SK-N-SH (cell line): Measurements from ENCODE around the gene ARRDC3. TPM values are rescaled to one million over a fixed set of nuclear protein-coding genes. Genes with fewer than 3 reads are reported as not detected.

Experiments
- CTCF ChIA-PET: fragments of 300-600, 350-600 bp; formaldehyde crosslinking; extraction: SDS; loops from one replicate; lab custom pipeline; 2021; lab: Yijun Ruan, JAX
- POLR2A ChIA-PET: fragments of 350-600 bp; sonication (Branson Sonifier 250); formaldehyde crosslinking; extraction: SDS; loops from one replicate; lab custom pipeline; 2020; ENCODE audit warnings: antibody characterized with exemption, inconsistent platforms; lab: Yijun Ruan, JAX
- DNase-seq: peaks from one replicate; pipeline ENCODE4 v3.0.0; 2012
- H2AFZ ChIP-seq: fragments of 200-600 bp; sonication (generic); 2 replicates; pipeline ENCODE4 v1.8.1; 2016; ENCODE audit warnings: antibody characterized with exemption, mild to moderate bottlenecking, low read depth
- H3F3A ChIP-seq: fragments of 200-600 bp; sonication (generic); replicated peaks from 2 replicates; pipeline ENCODE3; 2016; ENCODE audit warnings: antibody characterized with exemption, mild to moderate bottlenecking; ENCODE audit not compliant: insufficient read depth
- H3K27ac ChIP-seq, 2 experiments: fragments of 200-500 bp in 1 of 2; fragments of 200-600 bp in 1 of 2; sonication (Bioruptor generic) in 1 of 2; sonication (generic), shearing (Covaris generic) in 1 of 2; 2 replicates each; pipeline versions ENCODE4 v1.5.1 to v1.6.1; 2014 to 2016; ENCODE audit warnings: low read depth in 2 of 2, inconsistent platforms in 1 of 2, low read length in 1 of 2, mild to moderate bottlenecking in 1 of 2, mixed read lengths in 1 of 2
- H3K27me3 ChIP-seq: fragments of 200-600 bp; sonication (generic), shearing (Covaris generic); 2 replicates; pipeline ENCODE4 v1.6.1; 2016; ENCODE audit warnings: mixed run types; ENCODE audit not compliant: insufficient read depth
- H3K36me3 ChIP-seq, 2 experiments: fragments of 200-500 bp in 1 of 2; fragments of 200-600 bp in 1 of 2; sonication (Bioruptor generic) in 1 of 2; sonication (generic) in 1 of 2; replicated peaks in 1 of 2; 2 replicates each; pipeline versions ENCODE3 to v1.5.1; 2014 to 2016; ENCODE audit warnings: low read length in 1 of 2, mild to moderate bottlenecking in 1 of 2; ENCODE audit not compliant: insufficient read depth in 2 of 2, control insufficient read depth in 1 of 2
- H3K4me1 ChIP-seq, 2 experiments: fragments of 200-500 bp in 1 of 2; fragments of 200-600 bp in 1 of 2; sonication (Bioruptor generic) in 1 of 2; sonication (generic), shearing (Covaris generic) in 1 of 2; 2 replicates each; pipeline versions ENCODE4 v1.5.1 to v1.6.1; 2014 to 2016; ENCODE audit warnings: low read depth in 1 of 2, low read length in 1 of 2, mixed run types in 1 of 2; ENCODE audit not compliant: insufficient read depth in 2 of 2, control insufficient read depth in 1 of 2
- H3K4me2 ChIP-seq: fragments of 200-600 bp; sonication (generic), shearing (Covaris generic); 2 replicates; pipeline ENCODE4 v1.6.1; 2017; ENCODE audit warnings: mixed run types
- H3K4me3 ChIP-seq, 2 experiments: fragments of 200-500 bp in 1 of 2; fragments of 200-600 bp in 1 of 2; sonication (Bioruptor generic) in 1 of 2; sonication (generic), shearing (Covaris generic) in 1 of 2; 2 replicates each; pipeline versions ENCODE4 v1.5.1 to v1.8.1; 2014 to 2016; ENCODE audit warnings: low read depth in 2 of 2, inconsistent platforms in 1 of 2, low read length in 1 of 2, mild to moderate bottlenecking in 1 of 2, mixed read lengths in 1 of 2, moderate library complexity in 1 of 2
- H3K79me2 ChIP-seq: fragments of 200-600 bp; sonication (generic); 2 replicates; pipeline ENCODE4 v1.8.1; 2017; ENCODE audit warnings: mild to moderate bottlenecking; ENCODE audit not compliant: insufficient read depth
- H3K9ac ChIP-seq: fragments of 200-600 bp; sonication (generic); 2 replicates; pipeline ENCODE4 v1.6.1; 2017; ENCODE audit warnings: mixed run types
- H3K9me2 ChIP-seq: fragments of 200-600 bp; sonication (generic); 2 replicates; pipeline ENCODE4 v1.6.1; 2017; ENCODE audit warnings: mixed run types
- H3K9me3 ChIP-seq: fragments of 200-600 bp; sonication (generic); 2 replicates; pipeline ENCODE4 v1.6.1; 2017; ENCODE audit warnings: mixed run types, mild to moderate bottlenecking, moderate library complexity
- H4K20me1 ChIP-seq: fragments of 200-600 bp; sonication (generic); 2 replicates; pipeline ENCODE4 v1.6.1; 2017; ENCODE audit warnings: mild to moderate bottlenecking, mixed run types; ENCODE audit not compliant: insufficient read depth
- CHD2 ChIP-seq: fragments of 150-350 bp; IDR thresholded peaks from 2 replicates; pipeline ENCODE4 v1.6.1; 2018; ENCODE audit warnings: low read length; ENCODE audit not compliant: partially characterized antibody
- EP300 ChIP-seq, 2 experiments: IDR thresholded peaks; 2 replicates each; pipeline versions ENCODE4 v1.4.0 to v1.6.1; 2012; ENCODE audit warnings: borderline replicate concordance in 1 of 2, low read depth in 1 of 2, low read length in 1 of 2
- EZH2phosphoT487 ChIP-seq: fragments of 200-600 bp; sonication (generic); IDR thresholded peaks from 2 replicates; pipeline ENCODE4 v1.6.1; 2017; ENCODE audit warnings: low read depth, mixed run types, mild to moderate bottlenecking, antibody characterized with exemption, moderate library complexity, borderline replicate concordance
- FOSL2 ChIP-seq: IDR thresholded peaks from 2 replicates; pipeline ENCODE4 v1.4.0; 2012; ENCODE audit warnings: low read depth, mild to moderate bottlenecking, moderate library complexity, borderline replicate concordance
- FOXM1 ChIP-seq: IDR thresholded peaks from 2 replicates; pipeline ENCODE4 v1.4.0; 2012; ENCODE audit warnings: low read depth, mild to moderate bottlenecking
- GABPA ChIP-seq: IDR thresholded peaks from 2 replicates; pipeline ENCODE4 v1.4.0; 2012; ENCODE audit warnings: low read depth, mild to moderate bottlenecking
- GATA2 ChIP-seq: sonication (generic); formaldehyde crosslinking; IDR thresholded peaks from 2 replicates; pipeline ENCODE4 v1.5.0; 2020; ENCODE audit warnings: mild to moderate bottlenecking, missing genetic modification reagents
- JUND ChIP-seq: IDR thresholded peaks from 2 replicates; pipeline ENCODE4 v1.4.0; 2012
- MAX ChIP-seq: IDR thresholded peaks from 2 replicates; pipeline ENCODE4 v1.4.0; 2012; ENCODE audit warnings: low read depth
- NFIC ChIP-seq: IDR thresholded peaks from 2 replicates; pipeline ENCODE4 v1.4.0; 2012; ENCODE audit warnings: borderline replicate concordance
- NRF1 ChIP-seq: IDR thresholded peaks from 2 replicates; pipeline ENCODE4 v1.6.1; 2012; ENCODE audit warnings: low read depth, mild to moderate bottlenecking, low read length
- POLR2AphosphoS5 ChIP-seq: IDR thresholded peaks from 2 replicates; pipeline ENCODE4 v1.6.1; 2012; ENCODE audit warnings: low read depth, low read length
- RCOR1 ChIP-seq: fragments of 150-350 bp; IDR thresholded peaks from 2 replicates; pipeline ENCODE4 v1.6.1; 2017; ENCODE audit warnings: antibody characterized with exemption, low read length
- RXRA ChIP-seq: IDR thresholded peaks from 2 replicates; pipeline ENCODE4 v1.4.0; 2012; ENCODE audit warnings: low read depth, mild to moderate bottlenecking, borderline replicate concordance
- TCF12 ChIP-seq: IDR thresholded peaks from 2 replicates; pipeline ENCODE4 v1.4.0; 2012
- USF1 ChIP-seq: IDR thresholded peaks from 2 replicates; pipeline ENCODE4 v1.4.0; 2012; ENCODE audit warnings: low read depth, borderline replicate concordance
- USF2 ChIP-seq: fragments of 150-350 bp; IDR thresholded peaks from 2 replicates; pipeline ENCODE4 v1.6.1; 2017; ENCODE audit warnings: antibody characterized with exemption, low read length, low read depth, borderline replicate concordance
- ZBTB33 ChIP-seq: IDR thresholded peaks from 2 replicates; pipeline ENCODE4 v1.4.0; 2012; ENCODE audit warnings: low read depth, borderline replicate concordance
- WGBS: methylation state at CpG from one replicate; pipeline ENCODE4 v1.1.6; 2017; ENCODE audit warnings: low lambda C conversion rate; 5-methylcytosine and 5-hydroxymethylcytosine counted together
- polyA plus RNA-seq, 3 experiments: library from polyadenylated mRNA; depleted of rRNA; stranded (reverse); fragments of >200 nt; gene quantifications; 2 replicates each; pipeline ENCODE4 v1.2.3, GENCODE V29; 2012

The ARRDC3 gene
- polyA plus RNA-seq, 1 of the 3 experiments (the other 2 are of a cell fraction): 26.0 TPM

GRCh38 chr5:91340532-91340931, 42.6 kb downstream of the ARRDC3 start (continued):
- TF ChIP-seq USF2 (no peak), NFIC (no peak), RXRA (no peak)

- H3K79me2 ChIP-seq: no peaks in the 10 kb centered on the region
- no peaks in the 10 kb centered on the region for H4K20me1 ChIP-seq
- no peaks in the 10 kb centered on the region for H3K27me3 ChIP-seq
- ChIA-PET CTCF (no interaction called here), POLR2A (no interaction called here)
- WGBS: 28% methylated on average over 3 of the region's 3 CpGs
- H3K4me3 ChIP-seq: no peak overlapping the region
- no peaks in the 10 kb centered on the region for H3K9me2 ChIP-seq
- no peak overlapping the region; the same call in 1 of the 2 replicates for H2AFZ ChIP-seq
- no peak for DNase-seq
- H3K4me1 ChIP-seq: peaks cover 3 to 4% of the 10 kb centered on the region in 2 experiments; a peak in 1 of 4 replicates
- H3F3A ChIP-seq: peaks cover 7% of the 10 kb centered on the region
- no peak for TF ChIP-seq USF1
- TF ChIP-seq FOSL2: 0 out of 2 replicates have a peak, but pooled peaks have one; percentile 7
- TF ChIP-seq POLR2AphosphoS5: no peak
- 0 out of 4 replicates have a peak, but pooled peaks of 1 of the 2 experiments have one; percentile 20 for TF ChIP-seq EP300 (IDR thresholded peaks at IDR 0.05; ENCODE audit: borderline replicate concordance in 1 of 2, low read depth in 1 of 2, low read length in 1 of 2)
- TF ChIP-seq, all 33 proteins: peak for 2
- Histone ChIP-seq H3K36me3 (no peaks in the 10 kb centered on the region), H3K4me2 (no peak overlapping the region), H3K9ac (no peak overlapping the region), H3K27ac (peak overlapping the region; percentile 31 to 44), H3K9me3 (no peaks in the 10 kb centered on the region)
Measured at GRCh38 chr5:91339063-91339705, 43.9 kb downstream of the ARRDC3 start.

GRCh38 chr5:91332267-91333045, 50.7 kb downstream of the ARRDC3 start:
- no peaks in the 10 kb centered on the region for H3K27me3 ChIP-seq
- H3K9me2 ChIP-seq: no peaks in the 10 kb centered on the region
- H3K27ac ChIP-seq: no peak overlapping the region
- no peak overlapping the region for H3K4me3 ChIP-seq
- H3F3A ChIP-seq: no peaks in the 10 kb centered on the region
- ChIA-PET CTCF (interaction anchor here (0.8 to 1.3 kb wide), 2 partner anchors 14 to 18 kb away, joined by 3 read pairs; no protein-coding TSS in a partner anchor), POLR2A (no interaction called here)
- no peak overlapping the region for H3K4me2 ChIP-seq
- no peak overlapping the region for H3K9ac ChIP-seq
- H3K9me3 ChIP-seq: no peaks in the 10 kb centered on the region
- H4K20me1 ChIP-seq: no peaks in the 10 kb centered on the region
- no peaks in the 10 kb centered on the region for H3K36me3 ChIP-seq
- peak overlapping the region; percentile 44; the same call in 1 of the 2 replicates for H2AFZ ChIP-seq
- 50% methylated on average over 8 of the region's 8 CpGs for WGBS
- 0 out of 4 replicates have a peak, but pooled peaks cover 0 to 8% of the 10 kb centered on the region in 2 experiments for H3K4me1 ChIP-seq
- no peak for DNase-seq
- no peaks in the 10 kb centered on the region for H3K79me2 ChIP-seq
- no peak; the same call in 1 of the 2 replicates for TF ChIP-seq TCF12
- no peak for TF ChIP-seq FOXM1
- no peak for TF ChIP-seq EZH2phosphoT487
- peak; percentile 36; the same call in 1 of the 2 replicates for TF ChIP-seq JUND
- TF ChIP-seq CHD2: no peak
- TF ChIP-seq RXRA: peak; percentile 56; the same call in 1 of the 2 replicates
- TF ChIP-seq USF1: peak; percentile 87
- no peak for TF ChIP-seq NRF1
- no peak for TF ChIP-seq NFIC
- TF ChIP-seq RCOR1: no peak
- TF ChIP-seq GATA2 (CRISPR knock-in tag): no peak
- TF ChIP-seq ZBTB33: no peak
- no peak for TF ChIP-seq GABPA
- TF ChIP-seq MAX: peak; percentile 90
